GM18498 (cell line): Measurements from ENCODE around the gene PRDM16.

Experiments used
- ATAC-seq: cut with Tn5 transposase; IDR thresholded peaks from one replicate; pipeline ENCODE4 v1.9.1; 2021; ENCODE audit warnings: mild to moderate bottlenecking, moderate library complexity; ENCODE audit not compliant: unreplicated experiment

The PRDM16 gene

GRCh38 chr1:3463891-3464648, 395.1 kb downstream of the PRDM16 start:
- no peak for ATAC-seq

GRCh38 chr1:3464649-3465025, 395.6 kb downstream of the PRDM16 start:
- no peak for ATAC-seq

GRCh38 chr1:3465091-3465934, 396.3 kb downstream of the PRDM16 start:
- no peak for ATAC-seq

GRCh38 chr1:3465935-3466321, 396.9 kb downstream of the PRDM16 start:
- ATAC-seq: no peak

GRCh38 chr1:3466366-3467075, 397.5 kb downstream of the PRDM16 start:
- ATAC-seq: no peak

GRCh38 chr1:3467096-3468036, 398.4 kb downstream of the PRDM16 start:
- ATAC-seq: no peak

GRCh38 chr1:3468236-3469103, 399.5 kb downstream of the PRDM16 start:
- ATAC-seq: no peak

GRCh38 chr1:3469104-3469848, 400.3 kb downstream of the PRDM16 start:
- ATAC-seq: no peak

GRCh38 chr1:3469849-3470649, 401.0 kb downstream of the PRDM16 start:
- ATAC-seq: no peak

GRCh38 chr1:3470650-3471355, 401.8 kb downstream of the PRDM16 start:
- no peak for ATAC-seq

- ATAC-seq: no peak
Observed at GRCh38 chr1:3471356-3472087, 402.5 kb downstream of the PRDM16 start.

- no peak for ATAC-seq
Observed at GRCh38 chr1:3472088-3472850, 403.3 kb downstream of the PRDM16 start.

- ATAC-seq: no peak
Observed at GRCh38 chr1:3472906-3473305, 403.9 kb downstream of the PRDM16 start.

GRCh38 chr1:3473381-3473844, 404.4 kb downstream of the PRDM16 start:
- ATAC-seq: no peak

GRCh38 chr1:3474016-3474415, 405.0 kb downstream of the PRDM16 start:
- ATAC-seq: no peak

- no peak for ATAC-seq
Observed at GRCh38 chr1:3474421-3474820, 405.4 kb downstream of the PRDM16 start.
